Measurements from ENCODE around the gene GRK7.
"Not testable (repeated sequence)": the region's sequence is repeated elsewhere in the genome, so short reads cannot be mapped to it uniquely, and the experiment has no call there.

Gene GRK7

DNA sequence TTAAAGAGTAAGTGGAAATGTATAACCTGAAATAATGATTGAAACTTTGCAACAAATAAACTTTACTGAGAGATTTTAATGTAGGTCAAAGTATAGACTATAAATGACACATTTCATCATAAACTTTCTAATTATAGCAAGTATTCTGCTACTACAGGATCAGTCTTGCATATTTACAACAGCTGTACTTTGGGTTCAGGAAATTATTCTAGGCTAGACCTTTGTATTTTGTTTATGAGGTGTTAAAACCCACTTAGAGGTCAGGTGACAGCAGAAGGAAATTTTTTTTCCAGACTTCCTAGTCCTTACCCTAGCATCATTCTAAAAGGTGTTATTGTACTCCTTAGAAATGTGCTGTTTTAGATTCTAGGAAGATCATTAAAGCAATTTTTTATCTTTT lies 22.9 kb upstream of the GRK7 start:
- Histone ChIP-seq H3K9me3 (replicated peaks in 1 of 11) (no peaks in the 10 kb centered on the region), H3K9ac (peak overlapping the region in 8 of 11 experiments; percentile 91 to 98 (median 96); a peak in 11 of 22 replicates), H3K27ac (peak overlapping the region in 9 of 11 experiments; percentile 89 to 97 (median 94); a peak in 10 of 22 replicates), H3K36me3 (peaks cover 27 to 44% (median 30%) of the 10 kb centered on the region in 11 experiments), H4K20me1 (peaks cover 41 to 61% (median 59%) of the 10 kb centered on the region in 11 experiments; a peak in 20 of 22 replicates), H3K4me1 (peaks cover 22 to 57% (median 30%) of the 10 kb centered on the region in 10 experiments), H3K4me3 (peak overlapping the region in 7 of 10 experiments; percentile 23 to 97 (median 88); a peak in 12 of 20 replicates), H3K27me3 (no peaks in the 10 kb centered on the region), H3K4me2 (peak overlapping the region; percentile 71 to 95 (median 91))
- TF ChIP-seq Cebpa-rat (IDR thresholded peaks at IDR 0.05): no peak

DNA sequence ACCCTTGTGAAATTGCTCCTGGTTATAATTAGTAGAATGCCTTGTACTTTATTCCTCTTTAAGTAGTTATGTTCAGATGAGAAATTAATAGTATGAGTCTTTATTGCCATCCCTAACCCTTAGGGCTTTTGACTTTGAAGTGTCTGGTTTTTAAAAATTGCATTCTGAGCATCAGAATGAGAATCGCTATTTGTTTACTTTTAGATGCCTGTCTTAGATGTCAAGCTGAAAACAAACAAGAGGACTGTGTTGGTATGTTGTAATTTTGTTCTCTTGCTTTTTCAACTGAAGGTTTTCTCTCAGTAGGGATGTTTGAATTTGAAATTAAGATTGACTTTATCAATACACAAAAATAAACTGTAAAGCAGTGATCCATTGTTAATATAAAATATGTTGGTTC lies 19.9 kb upstream of the GRK7 start:
- no peak for TF ChIP-seq Cebpa-rat (IDR thresholded peaks at IDR 0.05)
- Histone ChIP-seq H3K27ac (no peak overlapping the region), H3K9me3 (replicated peaks in 1 of 11) (no peaks in the 10 kb centered on the region), H3K36me3 (peaks cover 56 to 74% (median 59%) of the 10 kb centered on the region in 11 experiments), H3K4me1 (peaks cover 21 to 49% (median 24%) of the 10 kb centered on the region in 10 experiments), H3K4me3 (no peak overlapping the region), H3K4me2 (peak overlapping the region in 2 of 11 experiments; percentile 3 to 19; a peak in 1 of 22 replicates), H4K20me1 (peaks cover 47 to 89% (median 70%) of the 10 kb centered on the region in 11 experiments; a peak in 20 of 22 replicates), H3K9ac (0 out of 22 replicates have a peak overlapping the region, but pooled peaks of 1 of the 11 experiments have one; percentile 42), H3K27me3 (no peaks in the 10 kb centered on the region)

DNA sequence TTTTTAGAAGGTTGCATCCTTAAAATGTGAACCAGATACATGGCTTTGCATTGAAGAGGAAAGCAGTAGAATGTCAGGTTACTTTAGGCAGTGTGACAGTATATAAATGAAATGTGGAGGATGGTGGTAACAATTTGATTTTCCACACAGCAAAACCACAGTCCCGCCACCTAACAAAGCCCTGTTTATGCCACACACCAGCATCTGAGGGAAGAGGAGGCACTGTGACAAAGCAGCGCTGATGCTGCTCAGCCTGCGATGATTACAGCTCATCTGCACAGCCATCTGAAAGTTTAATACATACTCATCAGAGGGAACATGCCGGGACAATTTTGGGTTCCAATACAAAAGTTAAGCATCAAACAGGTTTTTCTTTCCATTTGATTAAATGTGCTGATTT lies 16.2 kb upstream of the GRK7 start:
- peaks cover 74 to 97% (median 87%) of the 10 kb centered on the region in 11 experiments for H3K36me3 ChIP-seq
- H3K9me3 ChIP-seq (replicated peaks in 1 of 11): no peaks in the 10 kb centered on the region
- H3K27ac ChIP-seq: no peak overlapping the region
- no peak overlapping the region for H3K9ac ChIP-seq
- TF ChIP-seq Cebpa-rat (IDR thresholded peaks at IDR 0.05): no peak
- peaks cover 34 to 64% (median 46%) of the 10 kb centered on the region in 11 experiments; a peak in 20 of 22 replicates for H4K20me1 ChIP-seq
- no peak overlapping the region for H3K4me2 ChIP-seq
- H3K4me1 ChIP-seq: peaks cover 0 to 22% (median 0%) of the 10 kb centered on the region in 10 experiments; a peak in 3 of 20 replicates
- no peaks in the 10 kb centered on the region for H3K27me3 ChIP-seq
- no peak overlapping the region for H3K4me3 ChIP-seq

DNA sequence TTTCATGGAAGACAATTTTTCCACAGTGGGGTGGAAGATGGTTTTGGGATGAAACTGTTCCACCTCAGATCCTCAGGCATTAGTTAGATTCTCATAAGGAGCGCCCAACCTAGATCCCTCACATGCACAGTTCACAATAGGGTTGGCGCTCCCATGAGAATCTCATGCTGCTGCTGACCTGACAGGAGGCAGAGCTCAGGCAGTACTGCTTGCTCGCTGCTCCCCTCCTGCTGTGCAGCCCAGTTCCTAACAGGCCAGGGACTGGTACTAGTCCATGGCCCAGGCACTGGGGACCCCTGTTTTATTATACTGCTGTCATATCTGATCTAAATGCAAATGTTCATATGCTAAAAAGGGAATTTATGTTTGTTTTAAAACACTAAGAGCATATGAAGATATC lies 9.8 kb upstream of the GRK7 start:
- TF ChIP-seq Cebpa-rat (IDR thresholded peaks at IDR 0.05): no peak
- Histone ChIP-seq H3K9ac (no peak overlapping the region), H4K20me1 (peaks cover 0 to 6% (median 0%) of the 10 kb centered on the region in 11 experiments; a peak in 5 of 22 replicates), H3K4me2 (no peak overlapping the region), H3K4me1 (no peaks in the 10 kb centered on the region), H3K36me3 (peaks cover 17 to 40% (median 26%) of the 10 kb centered on the region in 11 experiments), H3K4me3 (no peak overlapping the region), H3K27me3 (no peaks in the 10 kb centered on the region), H3K9me3 (replicated peaks in 1 of 11) (no peaks in the 10 kb centered on the region), H3K27ac (no peak overlapping the region)

DNA sequence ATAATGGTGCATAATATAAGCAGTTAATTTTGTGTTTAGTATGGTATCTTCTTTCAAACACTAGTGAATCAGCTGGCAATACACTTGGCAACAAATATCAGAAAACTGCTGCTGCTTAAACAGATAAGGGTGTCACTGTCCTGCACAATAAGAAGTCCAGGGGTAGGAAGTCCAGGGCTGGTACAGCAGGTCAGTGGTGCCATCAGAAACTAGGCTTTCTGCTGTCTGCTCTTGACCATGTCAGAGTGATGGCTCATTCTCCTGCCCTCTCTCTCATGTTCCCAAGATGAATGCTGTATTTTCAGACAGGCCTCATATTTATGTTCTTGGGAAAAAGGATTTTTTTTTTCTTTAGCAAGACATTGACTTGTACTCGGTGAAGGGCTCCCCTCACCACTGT lies 9.2 kb upstream of the GRK7 start:
- Histone ChIP-seq H3K4me3 (no peak overlapping the region), H3K36me3 (peaks cover 11 to 34% (median 19%) of the 10 kb centered on the region in 11 experiments), H3K4me1 (no peaks in the 10 kb centered on the region), H3K9me3 (replicated peaks in 1 of 11) (no peaks in the 10 kb centered on the region), H4K20me1 (no peaks in the 10 kb centered on the region; a peak in 3 of 22 replicates), H3K27me3 (no peaks in the 10 kb centered on the region), H3K9ac (no peak overlapping the region), H3K4me2 (no peak overlapping the region), H3K27ac (no peak overlapping the region)
- TF ChIP-seq Cebpa-rat (IDR thresholded peaks at IDR 0.05): no peak

DNA sequence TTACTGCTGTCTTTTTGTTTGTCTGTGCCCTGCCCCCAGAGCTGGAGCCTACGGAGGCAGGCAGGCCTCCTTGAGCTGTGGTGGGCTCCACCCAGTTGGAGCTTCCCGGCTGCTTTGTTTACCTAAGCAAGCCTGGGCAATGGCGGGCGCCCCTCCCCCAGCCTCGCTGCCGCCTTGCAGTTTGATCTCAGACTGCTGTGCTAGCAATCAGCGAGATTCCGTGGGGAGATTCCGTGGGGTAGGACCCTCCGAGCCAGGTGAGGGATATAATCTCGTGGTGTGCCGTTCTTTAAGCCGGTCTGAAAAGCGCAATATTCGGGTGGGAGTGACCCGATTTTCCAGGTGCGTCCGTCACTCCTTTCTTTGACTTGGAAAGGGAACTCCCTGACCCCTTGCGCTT lies 656 bp upstream of the GRK7 start:
- H4K20me1 ChIP-seq; H3K4me2 ChIP-seq; H3K4me3 ChIP-seq; H3K9me3 ChIP-seq (replicated peaks in 1 of 11); H3K36me3 ChIP-seq; H3K27ac ChIP-seq; H3K27me3 ChIP-seq; H3K9ac ChIP-seq: not testable (repeated sequence)
- peaks cover 15 to 29% (median 16%) of the 10 kb centered on the region in 10 experiments for H3K4me1 ChIP-seq

DNA sequence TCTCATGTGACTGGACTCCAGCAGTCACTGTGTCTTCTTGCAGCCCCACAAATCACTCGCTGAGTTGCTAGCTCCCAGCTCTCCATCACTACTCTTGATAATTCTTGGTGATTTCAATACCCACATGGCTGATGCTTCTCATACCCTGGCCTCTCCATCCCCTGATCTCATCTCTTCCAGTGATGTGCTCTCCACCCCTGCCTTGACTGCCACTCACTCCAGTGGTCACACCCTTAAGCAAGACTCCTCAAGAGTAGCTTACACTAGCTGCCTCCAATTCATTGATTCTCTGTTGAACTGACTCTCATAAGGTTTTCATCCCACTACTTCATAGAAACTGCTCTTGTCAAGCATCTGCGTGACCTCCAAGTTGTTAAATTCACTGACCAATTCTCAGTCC lies 837 bp downstream of the GRK7 start:
- Histone ChIP-seq H3K27ac (peak overlapping the region in 3 of 11 experiments; percentile 31 to 49 (median 34); a peak in 5 of 22 replicates), H3K4me3 (no peak overlapping the region), H3K36me3 (no peaks in the 10 kb centered on the region), H3K4me2 (peak overlapping the region in 5 of 11 experiments; percentile 41 to 69 (median 66); a peak in 8 of 22 replicates), H3K9me3 (replicated peaks in 1 of 11) (peaks cover 0 to 7% (median 0%) of the 10 kb centered on the region in 11 experiments; a peak in 1 of 22 replicates), H3K9ac (no peak overlapping the region), H3K27me3 (no peaks in the 10 kb centered on the region), H4K20me1 (no peaks in the 10 kb centered on the region), H3K4me1 (peaks cover 15 to 30% (median 16%) of the 10 kb centered on the region in 10 experiments)
- TF ChIP-seq Cebpa-rat (IDR thresholded peaks at IDR 0.05): no peak

DNA sequence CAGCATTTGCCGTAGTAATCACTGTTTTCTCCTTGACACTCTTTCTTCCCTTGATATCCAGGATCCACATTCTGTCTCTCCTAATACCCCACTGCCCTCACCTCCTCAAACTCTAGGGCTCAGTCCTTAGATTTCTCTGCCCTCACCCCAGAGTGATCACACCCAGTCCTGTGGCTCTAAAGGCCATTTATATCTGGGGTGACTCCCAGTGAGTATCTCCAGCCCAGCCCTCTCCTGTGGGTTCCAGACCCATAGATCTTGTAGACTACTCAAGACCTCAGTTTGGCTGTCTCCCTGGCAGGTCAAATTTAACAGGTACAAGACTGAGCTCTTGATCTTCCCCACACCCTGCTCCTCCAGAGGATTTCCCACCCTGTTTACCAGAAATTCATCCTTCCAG lies 1.3 kb downstream of the GRK7 start:
- H3K4me1 ChIP-seq: peaks cover 15 to 30% (median 16%) of the 10 kb centered on the region in 10 experiments
- no peak overlapping the region for H3K4me3 ChIP-seq
- H3K4me2 ChIP-seq: peak overlapping the region; percentile 41 to 70 (median 66)
- TF ChIP-seq Cebpa-rat (IDR thresholded peaks at IDR 0.05): no peak
- no peaks in the 10 kb centered on the region for H3K36me3 ChIP-seq
- H3K9ac ChIP-seq: peak overlapping the region in 3 of 11 experiments; percentile 39 to 51 (median 42); a peak in 4 of 22 replicates
- H3K9me3 ChIP-seq (replicated peaks in 1 of 11): peaks cover 0 to 7% (median 0%) of the 10 kb centered on the region in 11 experiments; a peak in 1 of 22 replicates
- peak overlapping the region in 6 of 11 experiments; percentile 13 to 49 (median 36); a peak in 7 of 22 replicates for H3K27ac ChIP-seq
- H3K27me3 ChIP-seq: no peaks in the 10 kb centered on the region
- no peaks in the 10 kb centered on the region for H4K20me1 ChIP-seq

DNA sequence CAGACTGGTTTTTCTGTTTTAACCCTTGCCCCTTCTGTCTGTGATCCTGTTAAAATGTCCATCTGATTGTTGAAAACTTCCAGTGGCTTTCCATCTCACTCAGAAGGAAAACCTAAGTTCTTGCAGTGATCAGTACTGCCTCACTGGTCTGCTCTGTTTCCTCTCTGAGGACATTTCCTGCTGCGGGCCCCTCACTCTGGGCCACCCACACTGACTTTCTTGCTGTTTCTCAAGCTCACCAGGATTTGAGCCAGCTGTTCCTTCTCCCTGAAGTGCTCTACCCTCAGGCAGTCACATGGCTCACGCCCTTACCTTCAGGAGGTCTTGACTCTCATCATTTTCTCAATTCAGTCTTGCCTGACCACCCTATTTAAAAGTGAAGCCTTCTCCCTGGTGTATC lies 1.8 kb downstream of the GRK7 start:
- H3K4me2 ChIP-seq: peak overlapping the region; percentile 41 to 70 (median 66)
- no peak overlapping the region for H3K4me3 ChIP-seq
- no peaks in the 10 kb centered on the region for H3K27me3 ChIP-seq
- no peaks in the 10 kb centered on the region for H3K36me3 ChIP-seq
- H3K27ac ChIP-seq: peak overlapping the region in 10 of 11 experiments; percentile 6 to 49 (median 28); a peak in 14 of 22 replicates
- H3K9ac ChIP-seq: peak overlapping the region in 5 of 11 experiments; percentile 29 to 51 (median 39); a peak in 6 of 22 replicates
- no peaks in the 10 kb centered on the region for H4K20me1 ChIP-seq
- H3K4me1 ChIP-seq: peaks cover 15 to 30% (median 16%) of the 10 kb centered on the region in 10 experiments
- peaks cover 0 to 7% (median 0%) of the 10 kb centered on the region in 11 experiments; a peak in 1 of 22 replicates for H3K9me3 ChIP-seq (replicated peaks in 1 of 11)
- TF ChIP-seq Cebpa-rat (IDR thresholded peaks at IDR 0.05): no peak
